Activated CD8-positive, alpha-beta T cell treated with anti-CD3 and anti-CD28 coated beads for 36 hours (primary cell): ENCODE results near the gene PFKL. TPM values are rescaled to one million over a fixed set of nuclear protein-coding genes. Genes with fewer than 3 reads are reported as not detected.

Experiments used
- ATAC-seq: fragments of 200-7000 bp; cut with Tn5 transposase; one replicate; pipeline ENCODE4 v1.10.0; 2021; ENCODE audit warnings: mild to moderate bottlenecking, moderate library complexity
- CTCF ChIA-PET: fragments of 350-600 bp; sonication (Branson Sonifier 250); formaldehyde crosslinking; loops from one replicate; lab custom pipeline; 2021; ENCODE audit warnings: antibody characterized with exemption; lab: Charles Lee
- POLR2A ChIA-PET: fragments of 350-600 bp; sonication (Branson Sonifier 250); formaldehyde crosslinking; loops from one replicate; lab custom pipeline; 2021; ENCODE audit warnings: antibody characterized with exemption; lab: Charles Lee
- DNase-seq: peaks from one replicate; pipeline ENCODE4 v3.0.0-alpha.2; 2020
- H3K27ac Mint-ChIP-seq: one replicate; pipeline ENCODE4 v1.8.0; 2021; ENCODE audit warnings: mild to moderate bottlenecking, mixed read lengths
- H3K27me3 Mint-ChIP-seq: one replicate; pipeline ENCODE4 v1.8.0; 2021; ENCODE audit warnings: mixed read lengths
- H3K36me3 Mint-ChIP-seq: one replicate; pipeline ENCODE4 v1.8.0; 2021; ENCODE audit warnings: low read depth, mixed read lengths
- H3K4me1 Mint-ChIP-seq: one replicate; pipeline ENCODE4 v1.8.0; 2021; ENCODE audit warnings: low read depth, mixed read lengths
- H3K4me3 Mint-ChIP-seq: one replicate; pipeline ENCODE4 v1.8.0; 2021; ENCODE audit warnings: mild to moderate bottlenecking, moderate library complexity, mixed read lengths
- H3K9me3 Mint-ChIP-seq: one replicate; pipeline ENCODE4 v1.8.0; 2021; ENCODE audit warnings: mixed read lengths
- CTCF ChIP-seq: fragments of 200-600 bp; IDR thresholded peaks from one replicate; pipeline ENCODE4 v1.8.0; 2022; ENCODE audit warnings: antibody characterized with exemption, mild to moderate bottlenecking
- intact Hi-C: fragments of 100-400 bp; cut with micrococcal nuclease; formaldehyde crosslinking; loops from one replicate; pipeline ENCODE4 v1.10.0; 2022
- total RNA-seq, 2 experiments: library from RNA; stranded (reverse); gene quantifications; one replicate each; pipeline ENCODE4 v1.2.3, GENCODE V29; 2021

The PFKL gene
- 100 to 1,000 TPM; 188 to 200 TPM for total RNA-seq

- intact Hi-C loops, result no loop called here
- ATAC-seq (peak; percentile 66), DNase-seq (peak; percentile 84)
- peak within 1 kb of the TSS; percentile 98 for H3K27ac Mint-ChIP-seq
- H3K36me3 Mint-ChIP-seq, result peaks cover 9% of the 10 kb centered on the region
- H3K9me3 Mint-ChIP-seq, result no peaks in the 10 kb centered on the region
- H3K4me1 Mint-ChIP-seq, result peaks cover 55% of the 10 kb centered on the region
- no peaks in the 10 kb centered on the region for H3K27me3 Mint-ChIP-seq
- POLR2A ChIA-PET, result no interaction called here
- no peak for TF ChIP-seq CTCF
- CTCF ChIA-PET, result interaction anchor here (1.4 to 1.5 kb wide), 2 partner anchors 39 to 211 kb away, joined by 3 read pairs; no protein-coding TSS in a partner anchor
- peak within 1 kb of the TSS; percentile 94 for H3K4me3 Mint-ChIP-seq
These were observed at the start of gene PFKL for GRCh38 chr21:44299458-44300261. Gene PFKL, plus strand, starts transcription at chr21:44300053. Its CDS starts 53 bp downstream, at chr21:44300106.

GRCh38 chr21:44253832-44254710 lies 45.8 kb upstream of the PFKL start:
- ATAC-seq (no peak), DNase-seq (no peak)
- H3K4me1 Mint-ChIP-seq, result no peaks in the 10 kb centered on the region
- no peak for TF ChIP-seq CTCF
- ChIA-PET POLR2A (interaction anchor here (1.1 kb wide), 1 partner anchor 12 kb away, joined by 4 read pairs; no protein-coding TSS in a partner anchor), CTCF (interaction anchor here (1.8 kb wide), 1 partner anchor 41 kb away, joined by 4 read pairs; no protein-coding TSS in a partner anchor)
- H3K27ac Mint-ChIP-seq, result no peak overlapping the region
- intact Hi-C loops, result no loop called here
- no peaks in the 10 kb centered on the region for H3K36me3 Mint-ChIP-seq
- no peaks in the 10 kb centered on the region for H3K27me3 Mint-ChIP-seq
- no peak overlapping the region for H3K4me3 Mint-ChIP-seq
- H3K9me3 Mint-ChIP-seq, result no peaks in the 10 kb centered on the region

GRCh38 chr21:44255511-44255981 lies 44.3 kb upstream of the PFKL start:
- DNase-seq (no peak), ATAC-seq (no peak)
- H3K27ac Mint-ChIP-seq, result no peak overlapping the region
- ChIA-PET CTCF (no interaction called here), POLR2A (no interaction called here)
- H3K27me3 Mint-ChIP-seq, result no peaks in the 10 kb centered on the region
- no peak for TF ChIP-seq CTCF
- intact Hi-C loops, result no loop called here
- no peaks in the 10 kb centered on the region for H3K9me3 Mint-ChIP-seq
- H3K4me3 Mint-ChIP-seq, result no peak overlapping the region
- no peaks in the 10 kb centered on the region for H3K36me3 Mint-ChIP-seq
- no peaks in the 10 kb centered on the region for H3K4me1 Mint-ChIP-seq

GRCh38 chr21:44258056-44258725 lies 41.7 kb upstream of the PFKL start:
- DNase-seq (no peak), ATAC-seq (no peak)
- TF ChIP-seq CTCF, result no peak
- ChIA-PET CTCF (interaction anchor here (1.1 kb wide), 1 partner anchor 40 kb away, joined by 3 read pairs; no protein-coding TSS in a partner anchor), POLR2A (no interaction called here)
- no peak overlapping the region for H3K4me3 Mint-ChIP-seq
- H3K4me1 Mint-ChIP-seq, result no peaks in the 10 kb centered on the region
- no peaks in the 10 kb centered on the region for H3K27me3 Mint-ChIP-seq
- no peak overlapping the region for H3K27ac Mint-ChIP-seq
- no peaks in the 10 kb centered on the region for H3K36me3 Mint-ChIP-seq
- no peaks in the 10 kb centered on the region for H3K9me3 Mint-ChIP-seq
- intact Hi-C loops, result no loop called here
